SK-N-MC (cell line): ENCODE results near the gene CA10.

Experiments
- DNase-seq: peaks from one replicate; pipeline ENCODE4 v3.0.0-alpha.2; 2011; ENCODE audit warnings: low read depth, low spot score
- H3K27ac ChIP-seq: fragments of 200-600 bp; sonication (generic); 2 replicates; pipeline ENCODE4 v1.5.1; 2016; ENCODE audit warnings: mixed run types
- H3K36me3 ChIP-seq: fragments of 200-600 bp; sonication (generic); 2 replicates; pipeline ENCODE4 v1.6.1; 2017; ENCODE audit warnings: antibody characterized with exemption, low read length, mixed read lengths; ENCODE audit not compliant: insufficient read depth
- H3K4me3 ChIP-seq: fragments of 200-600 bp; sonication (generic); 2 replicates; pipeline ENCODE4 v1.5.1; 2016
- H3K9ac ChIP-seq: fragments of 200-600 bp; sonication (generic); 2 replicates; pipeline ENCODE4 v1.8.0; 2017; ENCODE audit warnings: mixed run types, mixed read lengths; ENCODE audit not compliant: insufficient read length
- H3K9me3 ChIP-seq: fragments of 200-600 bp; sonication (generic); 2 replicates; pipeline ENCODE4 v1.6.1; 2017; ENCODE audit warnings: low read depth, mild to moderate bottlenecking, antibody characterized with exemption, low read length, moderate library complexity, mixed read lengths
- EZH2 ChIP-seq: fragments of 200-600 bp; sonication (generic); IDR thresholded peaks from one replicate; pipeline ENCODE4 v1.6.1; 2017; ENCODE audit warnings: antibody characterized with exemption
- FOXP2 ChIP-seq: optimal IDR thresholded peaks from 2 replicates; pipeline ENCODE3; 2011; ENCODE audit warnings: mild to moderate bottlenecking, moderate library complexity; ENCODE audit not compliant: insufficient read depth; ENCODE audit errors: extremely low read length, control extremely low read depth
- POLR2AphosphoS5 ChIP-seq: IDR thresholded peaks from 2 replicates; pipeline ENCODE4 v1.6.1; 2012; ENCODE audit warnings: mild to moderate bottlenecking, low read depth, low read length, borderline replicate concordance

The CA10 gene

DNA sequence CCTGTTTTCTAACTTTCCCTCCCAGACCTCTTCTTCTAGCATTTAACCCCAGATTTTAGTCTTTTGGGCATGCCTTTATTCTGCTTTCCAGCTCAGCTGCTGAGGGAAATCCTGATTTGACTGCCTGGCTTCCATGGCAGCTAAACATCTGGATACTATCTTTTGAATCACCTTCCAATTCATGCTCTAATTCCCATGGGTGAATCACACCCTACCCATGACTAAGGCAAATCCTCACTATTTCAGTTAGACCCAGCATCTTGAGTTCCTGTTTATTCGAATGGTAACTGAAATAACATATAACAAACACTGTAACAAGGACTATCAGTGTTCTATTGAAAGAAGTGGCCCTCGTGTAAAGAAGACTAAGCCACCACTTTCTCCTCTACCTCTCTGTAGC lies 29.8 kb downstream of the CA10 start:
- Histone ChIP-seq H3K9ac (no peak overlapping the region), H3K27ac (no peak overlapping the region), H3K4me3 (no peak overlapping the region), H3K36me3 (no peaks in the 10 kb centered on the region), H3K9me3 (no peaks in the 10 kb centered on the region)
- no peak for TF ChIP-seq POLR2AphosphoS5
- TF ChIP-seq EZH2: no peak
- no peak for TF ChIP-seq FOXP2
- DNase-seq: no peak

DNA sequence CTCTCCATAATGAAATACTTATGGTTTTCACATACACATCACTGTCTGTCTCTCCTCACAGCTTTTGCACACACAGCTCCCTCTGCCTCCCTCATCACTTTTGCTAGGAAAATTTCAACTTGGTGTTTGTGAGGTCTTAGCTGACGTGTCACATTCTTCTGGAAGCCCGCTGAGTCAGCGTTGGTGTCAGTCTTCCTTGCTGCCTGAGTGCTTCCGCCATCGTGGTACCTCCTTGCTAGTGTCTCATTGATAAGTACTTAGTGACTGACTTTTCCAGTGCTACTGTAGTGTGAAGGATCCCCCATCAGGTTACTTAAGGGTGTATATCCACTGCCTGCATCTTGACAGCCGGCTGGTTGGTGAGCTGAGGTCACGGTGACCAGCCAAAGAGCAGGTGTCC lies 33.5 kb downstream of the CA10 start:
- no peaks in the 10 kb centered on the region for H3K36me3 ChIP-seq
- no peaks in the 10 kb centered on the region for H3K9me3 ChIP-seq
- H3K4me3 ChIP-seq: no peak overlapping the region
- no peak overlapping the region for H3K27ac ChIP-seq
- no peak overlapping the region for H3K9ac ChIP-seq
- TF ChIP-seq FOXP2 (no peak), EZH2 (no peak), POLR2AphosphoS5 (no peak)
- DNase-seq: no peak

DNA sequence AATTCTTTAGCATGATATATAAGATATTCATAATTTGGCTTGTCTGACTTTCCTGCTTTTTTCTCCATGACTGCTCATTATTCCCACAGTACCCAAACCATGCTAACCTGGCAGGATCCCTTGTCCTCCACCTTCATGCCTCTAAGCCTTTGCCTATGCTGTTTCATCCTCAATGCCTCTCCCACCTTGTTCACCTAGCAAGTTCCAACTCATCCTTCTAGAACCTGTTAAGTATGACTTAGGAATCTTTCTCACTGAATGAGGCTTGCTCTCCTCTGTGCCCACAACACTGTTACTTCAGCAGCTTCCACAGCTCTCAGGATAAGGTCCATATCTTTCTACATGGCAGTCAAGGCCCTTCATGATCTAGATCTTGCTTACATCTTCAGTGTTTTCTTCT lies 34.0 kb downstream of the CA10 start:
- TF ChIP-seq FOXP2 (no peak), POLR2AphosphoS5 (no peak), EZH2 (no peak)
- H3K27ac ChIP-seq: no peak overlapping the region
- H3K4me3 ChIP-seq: no peak overlapping the region
- H3K9ac ChIP-seq: no peak overlapping the region
- no peaks in the 10 kb centered on the region for H3K9me3 ChIP-seq
- no peak for DNase-seq
- no peaks in the 10 kb centered on the region for H3K36me3 ChIP-seq

DNA sequence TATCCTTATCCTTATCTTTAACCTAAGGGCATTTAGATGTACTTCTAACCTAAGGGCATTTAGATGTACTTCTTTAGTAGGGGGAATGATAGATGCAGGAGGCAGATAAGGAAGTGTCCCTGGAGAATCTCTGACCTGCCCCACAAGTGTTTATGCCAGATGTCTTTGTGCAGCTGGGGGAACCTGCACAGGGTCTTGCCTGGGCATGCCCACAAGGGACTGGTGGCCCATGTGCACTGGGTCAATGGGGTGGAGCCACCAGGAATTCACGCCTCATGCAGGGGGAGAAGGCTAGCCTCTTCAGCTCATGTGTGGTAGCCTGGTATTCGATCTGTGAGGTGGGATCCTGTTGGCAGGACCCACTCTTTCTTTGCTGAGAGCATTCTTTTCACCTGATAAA lies 38.0 kb downstream of the CA10 start:
- no peak overlapping the region for H3K9ac ChIP-seq
- H3K36me3 ChIP-seq: no peaks in the 10 kb centered on the region
- no peak for TF ChIP-seq EZH2
- TF ChIP-seq POLR2AphosphoS5: no peak
- TF ChIP-seq FOXP2: no peak
- no peaks in the 10 kb centered on the region for H3K9me3 ChIP-seq
- no peak overlapping the region for H3K4me3 ChIP-seq
- no peak overlapping the region for H3K27ac ChIP-seq
- no peak for DNase-seq

DNA sequence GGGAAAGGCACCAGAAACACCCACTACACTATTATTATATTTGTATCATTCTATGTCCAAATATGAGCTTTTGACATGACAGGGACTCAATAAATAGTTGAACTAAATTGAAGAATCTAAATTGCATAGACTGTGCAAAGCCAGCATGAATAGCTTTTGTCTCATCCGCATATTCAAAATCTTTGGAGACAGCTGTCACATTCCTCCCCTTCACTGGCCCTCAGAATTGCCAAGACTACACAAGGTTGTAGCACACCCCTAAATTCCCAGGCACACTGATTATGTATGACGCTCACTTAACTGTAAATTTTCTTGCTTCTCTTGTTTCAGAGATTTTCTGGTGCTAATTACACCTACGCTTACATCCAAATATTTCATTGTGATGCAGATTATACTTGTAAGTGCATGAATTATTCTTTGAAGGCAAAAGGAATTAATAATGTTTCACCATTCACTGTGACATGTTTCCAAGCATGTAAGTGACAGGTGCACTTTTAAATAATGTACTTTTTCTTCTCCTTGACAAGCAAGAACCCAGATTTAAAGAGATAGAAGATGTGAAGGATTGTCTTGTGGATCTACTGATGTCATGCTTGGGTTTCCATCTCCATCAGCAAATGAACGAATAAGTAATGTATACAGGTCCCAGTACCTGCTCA lies 47.5 kb downstream of the CA10 start:
- no peaks in the 10 kb centered on the region for H3K9me3 ChIP-seq
- no peaks in the 10 kb centered on the region for H3K36me3 ChIP-seq
- DNase-seq: no peak
- H3K27ac ChIP-seq: no peak overlapping the region
- TF ChIP-seq POLR2AphosphoS5: no peak
- no peak for TF ChIP-seq FOXP2
- TF ChIP-seq EZH2: no peak
- H3K4me3 ChIP-seq: no peak overlapping the region
- H3K9ac ChIP-seq: no peak overlapping the region

DNA sequence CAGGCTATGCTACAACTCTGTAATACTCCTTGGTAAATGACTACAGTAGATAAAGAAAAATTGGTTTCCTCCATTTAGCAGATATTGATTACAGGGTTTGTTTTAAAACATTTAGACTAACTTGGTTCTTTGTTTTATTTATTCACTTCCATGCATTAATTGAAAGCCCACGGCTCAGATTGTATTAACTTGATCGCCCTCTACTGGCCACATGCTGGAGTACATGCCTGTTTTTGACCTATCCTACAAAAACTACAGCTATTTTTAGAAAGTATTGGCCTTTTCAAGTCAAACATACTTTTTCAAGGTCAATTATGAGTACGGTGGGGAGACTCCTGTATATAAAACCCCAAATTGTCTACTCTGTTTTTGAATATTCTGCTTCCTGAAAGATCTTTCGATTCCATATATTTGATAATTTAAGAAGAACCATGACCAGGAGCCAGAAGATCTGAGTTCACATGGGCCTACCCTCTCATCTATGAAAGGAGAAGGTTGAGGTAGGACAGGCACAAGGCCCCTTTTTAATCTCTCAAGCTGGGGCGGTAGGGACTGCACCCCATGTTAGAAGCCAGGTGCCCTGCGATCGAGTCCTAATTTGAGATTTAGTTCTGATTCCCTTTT lies 51.8 kb downstream of the CA10 start:
- peak; percentile 5 for DNase-seq
- Histone ChIP-seq H3K9me3 (no peaks in the 10 kb centered on the region), H3K9ac (no peak overlapping the region), H3K4me3 (no peak overlapping the region), H3K27ac (no peak overlapping the region), H3K36me3 (no peaks in the 10 kb centered on the region)
- no peak for TF ChIP-seq POLR2AphosphoS5
- TF ChIP-seq EZH2: no peak
- TF ChIP-seq FOXP2: no peak

DNA sequence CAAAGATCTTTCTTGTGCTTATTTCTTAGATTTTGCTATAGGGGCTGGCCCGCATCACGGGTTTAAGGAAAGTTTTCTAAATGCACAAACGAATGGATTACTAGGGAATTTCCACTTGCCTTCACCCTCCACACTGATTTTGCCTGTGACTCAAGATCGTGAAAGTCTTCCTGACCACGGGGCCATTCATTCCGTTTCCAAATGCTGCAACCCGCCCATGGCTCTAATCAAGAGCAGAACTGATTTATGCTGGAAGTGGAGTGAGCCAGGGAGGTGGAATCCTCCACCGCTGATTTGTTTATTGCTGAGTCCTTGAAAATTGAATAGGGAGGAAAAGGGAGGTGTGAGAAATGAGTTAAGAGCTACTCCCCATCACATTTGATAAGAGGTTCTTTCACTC lies 52.4 kb downstream of the CA10 start:
- no peaks in the 10 kb centered on the region for H3K36me3 ChIP-seq
- H3K9ac ChIP-seq: no peak overlapping the region
- H3K27ac ChIP-seq: no peak overlapping the region
- H3K4me3 ChIP-seq: no peak overlapping the region
- TF ChIP-seq POLR2AphosphoS5: no peak
- no peak for TF ChIP-seq EZH2
- TF ChIP-seq FOXP2: no peak
- no peaks in the 10 kb centered on the region for H3K9me3 ChIP-seq
- DNase-seq: no peak

DNA sequence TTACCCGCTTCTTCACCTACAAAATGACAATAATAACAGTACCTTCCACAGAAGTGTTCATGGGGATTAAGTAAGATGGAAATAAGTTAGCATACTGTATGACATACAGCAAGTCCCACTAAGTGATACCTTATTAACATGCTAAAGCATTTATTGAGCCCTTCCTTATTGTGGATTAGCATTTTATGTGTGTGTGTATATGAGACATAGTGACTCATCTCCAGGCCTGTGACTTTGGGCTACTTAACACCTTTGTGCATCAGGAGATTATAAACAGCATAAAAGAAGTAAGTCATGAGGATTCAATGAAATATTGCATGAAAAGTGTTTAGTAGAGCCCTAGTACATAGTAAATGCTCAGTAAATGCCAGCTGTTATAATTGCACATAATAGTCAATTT lies 52.9 kb downstream of the CA10 start:
- no peak for DNase-seq
- H3K4me3 ChIP-seq: no peak overlapping the region
- TF ChIP-seq POLR2AphosphoS5 (no peak), FOXP2 (no peak), EZH2 (no peak)
- H3K9me3 ChIP-seq: no peaks in the 10 kb centered on the region
- H3K27ac ChIP-seq: no peak overlapping the region
- no peak overlapping the region for H3K9ac ChIP-seq
- H3K36me3 ChIP-seq: no peaks in the 10 kb centered on the region
